Hindlimb muscle (tissue), 1 donor: ENCODE data around the gene LAMTOR5. TPM values are rescaled to one million over a fixed set of nuclear protein-coding genes. Genes with fewer than 3 reads are reported as not detected.
"Not testable (repeated sequence)": the region's sequence is repeated elsewhere in the genome, so short reads cannot be mapped to it uniquely, and the experiment has no call there.

Source experiments
- DNase-seq: peaks from one replicate; pipeline ENCODE4 v3.0.0-alpha.2; 2013
- polyA plus RNA-seq: library from polyadenylated mRNA; unstranded; fragments of 120-200 nt; gene quantifications from one replicate; pipeline ENCODE4 v1.2.1, GENCODE V29; 2013; ENCODE audit not compliant: insufficient read length

The LAMTOR5 gene
- polyA plus RNA-seq: 90.9 TPM

DNA sequence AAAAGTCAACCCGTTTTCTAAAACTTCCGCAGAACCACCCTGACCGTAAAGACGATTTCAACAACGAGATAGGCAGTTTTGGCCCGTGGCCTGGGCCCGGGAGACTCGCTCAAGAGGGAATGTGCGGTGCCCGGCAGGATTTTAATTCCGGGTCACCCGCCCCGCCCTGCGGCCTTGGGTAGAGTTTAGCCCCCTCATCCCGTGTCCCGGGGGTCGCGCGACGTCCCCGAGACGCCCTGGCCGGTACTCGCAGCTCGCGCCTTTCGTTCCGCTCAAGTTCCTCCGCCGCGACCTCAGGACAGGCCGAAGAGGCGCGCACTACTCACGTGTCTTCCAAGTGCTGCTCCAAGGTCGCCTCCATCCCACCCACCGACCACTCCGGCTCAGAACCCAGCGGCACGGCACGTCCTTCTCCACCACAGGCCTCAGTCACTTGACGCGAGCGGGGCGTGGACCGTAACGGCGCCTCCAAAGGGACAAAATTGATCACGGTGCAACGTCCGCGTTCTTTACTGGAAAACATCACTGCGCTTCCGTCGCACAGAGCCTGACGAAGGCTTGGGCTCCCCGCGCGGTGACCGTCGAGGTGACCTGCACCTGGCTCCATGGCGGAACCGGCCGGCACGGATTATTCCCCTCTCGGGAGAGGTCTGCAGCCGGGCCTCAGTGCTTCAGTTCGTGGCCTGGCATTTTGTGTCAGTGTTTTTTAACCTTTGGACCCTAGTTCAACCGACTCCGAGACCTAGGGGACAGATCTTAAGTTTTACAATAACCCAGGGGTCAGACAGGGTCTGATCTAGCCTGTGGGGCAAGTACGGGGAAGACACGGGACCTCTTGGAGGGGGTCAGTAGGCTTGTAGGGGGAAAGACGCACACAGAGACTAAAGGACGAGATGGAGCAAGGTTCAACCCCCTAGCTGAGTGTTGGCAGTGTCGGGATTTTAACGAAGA is at the start of gene LAMTOR5:
LAMTOR5 (minus strand) TSS at position 435 of the 951 bp plus-strand sequence; CDS start at position 361, 74 bp downstream.
- peak; percentile 96 for DNase-seq

DNA sequence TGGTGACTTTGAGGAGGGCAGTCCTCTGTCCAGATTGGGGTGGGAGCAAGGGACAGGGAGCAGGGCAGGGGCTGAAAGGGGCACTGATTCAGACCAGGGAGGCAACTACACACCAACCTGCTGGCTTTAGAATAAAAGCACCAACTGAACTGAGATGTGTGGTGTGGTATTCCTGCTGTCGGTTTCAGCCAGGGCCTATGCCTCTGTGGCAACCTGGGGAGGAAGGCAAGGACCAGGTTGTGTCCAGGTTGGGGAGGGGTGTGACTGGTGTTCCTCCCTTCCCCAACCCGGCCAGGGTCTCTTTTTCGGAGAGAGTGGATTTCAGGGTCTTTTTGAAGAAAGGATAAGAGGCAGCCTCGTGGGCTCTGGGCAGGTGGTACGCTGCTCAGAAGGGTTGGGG is 49.7 kb upstream of the LAMTOR5 start:
- DNase-seq: no peak

DNA sequence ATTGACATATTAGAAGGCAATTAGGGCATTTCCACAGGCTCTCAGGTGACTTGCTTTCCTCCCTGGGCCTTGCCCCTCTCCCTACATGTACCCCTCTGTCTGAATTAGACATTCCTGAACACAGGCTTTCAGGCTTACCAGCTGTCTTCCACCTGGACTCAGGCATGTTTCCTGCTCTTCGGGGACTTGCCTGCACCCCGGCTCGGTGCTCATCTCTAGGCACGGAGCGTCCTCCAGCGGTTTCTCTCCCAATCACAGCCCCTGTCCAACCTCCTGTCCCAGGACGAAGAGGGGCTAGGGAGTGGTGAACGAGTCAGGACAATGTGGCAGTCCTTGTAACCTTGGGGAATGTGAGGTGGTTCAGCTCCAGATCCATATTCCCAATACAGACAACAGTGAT is 47.7 kb upstream of the LAMTOR5 start:
- DNase-seq: no peak

DNA sequence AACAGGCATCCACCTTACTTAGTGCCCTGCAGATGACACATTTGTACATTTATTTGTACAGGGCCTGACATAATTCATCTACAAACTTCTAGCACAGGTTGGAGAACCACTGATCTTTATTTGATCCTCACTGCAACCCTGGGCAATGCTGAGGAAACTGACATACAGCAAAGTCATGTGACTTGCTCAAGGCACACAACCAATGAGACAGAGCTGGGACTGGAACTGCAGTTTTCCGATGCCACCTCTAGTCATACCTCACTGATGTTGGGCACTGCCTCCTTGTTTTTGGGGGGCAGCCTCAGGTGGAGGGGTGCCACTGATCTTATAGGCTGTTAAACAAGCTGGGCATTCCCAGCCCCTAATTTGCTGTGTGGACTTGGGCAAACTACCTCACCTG is 46.8 kb upstream of the LAMTOR5 start:
- no peak for DNase-seq

DNA sequence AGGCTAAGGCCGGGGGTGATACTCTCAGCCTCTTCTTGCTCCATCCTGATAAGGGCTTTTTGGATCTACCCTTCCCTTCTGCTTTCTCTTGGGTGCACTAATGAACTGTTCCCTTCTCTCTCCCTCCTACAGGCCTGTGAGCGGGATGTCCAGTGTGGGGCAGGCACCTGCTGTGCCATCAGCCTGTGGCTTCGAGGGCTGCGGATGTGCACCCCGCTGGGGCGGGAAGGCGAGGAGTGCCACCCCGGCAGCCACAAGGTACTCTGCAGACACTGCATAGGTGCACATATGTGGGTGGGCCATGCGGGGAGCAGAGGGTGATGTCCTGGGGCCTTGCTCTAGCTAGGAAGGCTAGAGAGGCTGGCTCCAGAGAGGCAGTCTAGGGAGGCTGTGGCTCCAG is 46.3 kb upstream of the LAMTOR5 start:
- DNase-seq: no peak

DNA sequence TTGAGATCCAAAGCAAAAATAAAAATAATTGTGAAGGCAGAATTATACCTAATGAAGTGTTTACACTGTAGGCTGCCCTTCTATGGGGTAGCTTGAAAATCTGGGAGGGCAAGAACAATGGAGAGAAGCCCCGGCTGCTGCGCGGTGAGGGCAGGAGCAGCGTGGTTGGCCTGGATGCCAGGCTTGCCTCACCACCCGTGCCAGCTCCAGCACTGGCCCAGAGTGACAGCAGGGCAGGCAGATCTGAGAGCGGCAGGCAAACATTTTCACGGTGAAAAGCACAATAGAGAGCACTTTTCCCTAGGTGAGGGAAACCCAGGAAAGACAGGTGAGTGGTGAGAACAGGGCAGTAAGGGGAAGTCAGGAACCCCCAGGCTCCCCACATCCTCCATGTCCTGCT is 44.8 kb upstream of the LAMTOR5 start:
- DNase-seq: no peak

DNA sequence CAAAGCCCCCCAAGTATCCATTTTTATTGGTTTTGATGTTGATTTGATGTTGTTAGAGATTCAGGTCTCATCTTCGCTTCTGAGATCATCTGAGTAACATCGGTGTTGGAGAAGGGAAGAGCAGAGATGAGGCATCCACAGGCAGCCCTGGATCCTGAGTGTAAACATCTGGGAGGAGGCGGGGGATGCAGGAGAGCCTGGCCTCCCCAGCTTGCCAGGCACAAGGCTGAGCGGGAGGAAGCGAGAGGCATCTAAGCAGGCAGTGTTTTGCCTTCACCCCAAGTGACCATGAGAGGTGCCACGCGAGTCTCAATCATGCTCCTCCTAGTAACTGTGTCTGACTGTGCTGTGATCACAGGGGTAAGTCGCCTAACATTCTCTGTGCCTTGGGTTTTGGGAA is 43.4 kb upstream of the LAMTOR5 start, which contains the start of gene PROK1:
PROK1 (plus strand) TSS at position 221 of the 400 bp plus-strand sequence; CDS start at position 289, 68 bp downstream.
- DNase-seq: no peak

DNA sequence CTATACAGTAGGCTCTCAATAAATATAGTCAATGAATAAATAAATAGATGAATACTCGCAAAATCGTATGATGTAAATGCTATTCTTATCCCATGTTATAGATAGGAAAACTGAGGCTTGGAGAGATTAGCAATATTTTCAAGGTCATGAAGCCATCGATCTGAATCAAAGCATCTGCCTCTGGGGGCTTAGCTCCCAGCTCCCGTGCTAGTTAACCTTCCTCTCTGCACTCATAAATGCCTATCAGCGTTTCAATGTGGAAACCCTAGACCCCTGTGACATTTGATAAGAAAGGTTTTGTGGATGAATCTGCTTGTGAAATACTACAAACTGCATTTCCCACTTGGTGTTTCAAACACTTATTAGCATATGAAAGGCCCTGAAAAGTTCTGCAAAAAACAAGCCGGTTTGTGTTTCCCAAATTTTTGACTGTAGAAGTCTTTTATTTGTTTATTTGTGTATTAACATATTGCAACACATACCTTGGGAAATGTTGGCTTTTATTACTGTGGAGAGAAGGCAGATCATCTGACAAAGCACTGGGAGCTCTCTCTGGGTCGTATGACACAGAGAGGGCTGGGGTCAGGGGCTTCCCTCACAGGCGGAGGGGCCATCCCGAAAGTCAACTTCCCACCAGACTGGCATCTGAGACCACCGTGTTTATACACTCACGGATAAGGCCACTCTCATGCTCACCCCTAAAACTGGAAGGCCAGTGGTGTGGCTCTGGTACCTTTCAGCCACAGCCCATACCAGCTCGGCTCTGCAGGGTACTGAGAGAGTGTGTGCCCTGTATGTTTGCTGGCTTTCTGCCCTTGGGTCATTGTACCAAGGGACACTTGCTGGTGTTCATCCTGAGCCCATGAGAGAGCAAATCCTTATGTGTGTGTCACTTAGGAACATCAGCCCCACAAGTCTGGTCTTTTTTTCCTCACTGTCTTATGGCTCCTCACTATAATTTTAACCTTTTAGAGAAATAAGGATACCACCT is 42.5 kb upstream of the LAMTOR5 start:
- no peak for DNase-seq

DNA sequence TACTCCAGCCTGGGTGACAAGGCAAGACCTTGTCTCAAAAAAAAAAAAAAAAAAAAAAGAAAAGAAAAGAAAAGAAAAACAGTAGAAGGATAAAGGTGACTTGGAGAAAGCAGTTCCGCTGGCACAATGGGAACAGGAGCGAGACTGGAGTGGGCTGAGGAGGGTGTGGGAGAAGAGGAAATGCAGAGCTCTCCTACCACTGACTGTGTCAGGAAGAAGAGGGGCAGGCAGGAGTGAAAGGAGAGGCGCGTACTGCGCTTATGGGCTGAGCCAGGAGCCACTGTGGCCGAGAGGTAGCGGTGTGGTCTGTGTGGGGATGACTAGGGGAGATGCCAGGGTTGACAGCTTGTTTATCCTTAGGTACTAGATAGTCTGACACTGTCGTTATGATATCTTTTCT is 37.1 kb upstream of the LAMTOR5 start:
- DNase-seq: no peak

DNA sequence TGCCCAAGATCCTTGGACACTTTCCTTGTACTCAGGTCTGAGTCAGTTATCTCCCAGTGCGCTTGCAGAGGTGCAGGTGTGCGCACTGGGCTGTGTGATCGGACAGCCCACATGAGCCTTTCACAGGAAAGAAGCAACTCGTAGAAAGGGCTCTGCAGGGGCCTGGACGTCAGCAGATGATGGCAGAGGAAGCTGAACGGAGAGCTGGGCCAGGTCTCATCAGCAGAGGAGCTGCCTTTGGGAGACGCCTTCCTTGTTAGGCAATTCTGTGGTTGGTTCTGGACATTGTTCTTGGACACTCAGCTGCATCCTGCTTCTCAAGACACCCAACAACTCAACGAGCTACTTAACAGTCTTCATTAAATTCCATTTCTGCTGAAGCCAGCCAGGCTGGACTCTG is 36.0 kb upstream of the LAMTOR5 start:
- DNase-seq: no peak

DNA sequence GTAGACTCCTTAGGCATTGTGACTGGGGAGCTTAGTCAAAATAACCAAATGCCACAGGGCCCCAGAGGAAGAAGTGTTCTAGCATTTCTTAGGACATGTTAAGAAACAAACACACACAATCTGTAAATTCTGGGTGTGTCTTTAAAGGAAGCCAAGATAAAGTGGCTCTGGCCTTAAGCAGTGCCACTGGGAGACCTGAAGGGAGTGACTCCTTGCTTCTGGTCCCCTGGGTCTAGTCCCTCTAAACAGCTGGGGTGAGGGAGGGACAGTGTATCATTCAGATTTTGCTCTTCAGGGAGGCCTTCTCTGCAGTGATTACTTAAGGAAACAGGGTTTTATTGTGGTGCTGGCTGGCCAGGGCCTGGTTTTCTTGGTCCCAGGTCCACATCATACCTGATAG is 34.4 kb upstream of the LAMTOR5 start:
- no peak for DNase-seq

DNA sequence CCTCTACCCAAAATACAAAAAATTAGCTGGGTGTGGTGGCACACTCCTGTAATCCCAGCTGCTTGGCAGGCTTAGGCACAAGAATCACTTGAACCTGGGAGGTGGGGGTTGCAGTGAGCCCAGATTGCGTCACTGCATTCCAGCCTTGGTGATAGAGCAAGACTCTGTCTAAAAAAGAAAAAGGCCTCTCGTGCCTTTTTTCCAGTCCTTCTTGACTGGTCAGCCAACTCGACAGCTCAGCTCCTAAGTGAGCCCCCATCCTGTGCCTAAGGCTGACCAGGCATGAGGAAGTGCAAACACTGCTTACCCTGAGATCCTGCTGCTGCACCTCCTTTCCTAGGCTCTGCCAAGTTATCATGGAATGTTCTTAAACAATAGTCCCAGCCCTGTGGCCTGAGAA is 33.4 kb upstream of the LAMTOR5 start:
- DNase-seq: no peak

DNA sequence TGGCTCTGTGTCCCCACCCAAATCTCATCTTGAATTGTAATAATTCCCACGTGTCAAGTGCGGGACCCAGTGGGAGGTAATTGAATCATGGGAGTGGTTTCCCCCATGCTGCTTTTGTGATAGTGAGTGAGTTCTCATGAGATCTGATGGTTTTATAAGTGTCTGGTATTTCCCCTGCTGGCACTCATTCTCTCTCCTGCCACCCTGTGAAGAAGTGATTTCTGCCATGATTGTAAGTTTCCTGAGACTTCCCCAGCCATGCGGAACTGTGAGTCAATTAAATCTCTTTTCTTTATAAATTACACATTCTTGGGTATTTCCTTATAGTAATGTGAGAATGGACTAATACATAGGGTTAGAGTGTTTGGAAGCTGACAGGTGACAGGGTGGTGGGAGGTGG is 32.4 kb upstream of the LAMTOR5 start:
- not testable (repeated sequence) for DNase-seq

DNA sequence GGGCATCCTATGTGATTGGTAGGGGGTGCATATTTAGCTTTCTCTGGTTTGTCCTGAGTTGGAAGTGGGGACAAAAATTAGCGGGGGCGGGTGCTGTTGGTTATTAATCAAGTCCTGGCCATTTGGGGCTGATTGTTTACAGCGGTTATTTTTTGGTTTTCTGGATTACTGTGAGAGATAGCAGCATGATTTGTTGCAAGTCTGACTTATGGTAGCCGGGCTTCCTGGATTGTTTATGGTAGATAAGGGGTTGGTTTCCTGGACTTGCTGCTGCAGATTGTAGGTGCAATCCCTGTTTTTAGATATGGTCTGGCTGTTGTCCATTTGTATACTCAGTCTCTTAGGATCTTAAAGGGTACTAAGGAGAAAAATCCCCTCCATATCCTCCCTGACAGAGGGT is 31.4 kb upstream of the LAMTOR5 start:
- no peak for DNase-seq

DNA sequence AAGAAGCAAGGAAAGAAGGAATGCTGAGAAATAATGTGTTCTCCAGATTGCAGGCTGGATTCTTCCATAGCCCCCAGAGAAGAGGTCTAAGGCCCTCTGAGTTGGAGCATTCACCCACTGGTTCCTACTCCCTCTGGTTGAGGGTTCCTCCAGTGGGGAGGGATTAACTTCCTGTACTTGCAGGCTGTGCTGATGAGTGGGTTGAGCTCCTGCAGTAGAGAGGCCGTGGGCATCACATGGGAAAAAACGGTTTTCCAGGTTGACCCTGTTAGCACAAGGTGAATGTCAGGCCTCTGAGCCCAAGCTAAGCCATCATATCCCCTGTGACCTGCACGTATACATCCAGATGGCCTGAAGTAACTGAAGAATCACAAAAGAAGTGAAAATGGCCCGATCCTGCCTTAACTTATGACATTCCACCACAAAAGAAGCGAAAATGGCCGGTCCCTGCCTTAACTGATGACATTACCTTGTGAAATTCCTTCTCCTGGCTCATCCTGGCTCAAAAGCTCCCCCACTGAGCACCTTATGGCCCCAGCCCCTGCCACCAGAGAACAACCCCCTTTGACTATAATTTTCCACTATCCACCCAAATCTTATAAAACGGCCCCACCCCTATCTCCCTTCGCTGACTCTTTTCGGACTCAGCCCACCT is 30.3 kb upstream of the LAMTOR5 start:
- DNase-seq: not testable (repeated sequence)

DNA sequence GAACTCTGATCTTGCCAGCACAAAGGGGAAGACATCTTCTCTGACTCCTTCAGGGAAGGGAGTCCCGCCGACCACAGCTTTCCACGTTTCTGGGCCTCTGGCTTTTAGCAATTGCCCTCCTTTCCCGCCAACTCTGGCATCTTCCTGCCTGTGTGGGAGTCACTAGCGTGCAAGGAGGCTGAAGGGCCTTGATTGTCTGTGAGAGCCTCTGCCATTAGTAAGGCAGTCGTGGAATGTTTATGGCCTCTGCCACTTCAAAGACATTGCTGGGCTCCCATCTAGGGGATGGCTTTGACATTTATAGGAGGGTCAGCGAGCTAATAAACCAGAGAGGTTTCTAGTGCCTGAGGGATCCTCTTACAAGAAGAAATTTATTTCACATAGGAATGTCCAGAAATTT is 29.1 kb upstream of the LAMTOR5 start:
- DNase-seq: no peak

DNA sequence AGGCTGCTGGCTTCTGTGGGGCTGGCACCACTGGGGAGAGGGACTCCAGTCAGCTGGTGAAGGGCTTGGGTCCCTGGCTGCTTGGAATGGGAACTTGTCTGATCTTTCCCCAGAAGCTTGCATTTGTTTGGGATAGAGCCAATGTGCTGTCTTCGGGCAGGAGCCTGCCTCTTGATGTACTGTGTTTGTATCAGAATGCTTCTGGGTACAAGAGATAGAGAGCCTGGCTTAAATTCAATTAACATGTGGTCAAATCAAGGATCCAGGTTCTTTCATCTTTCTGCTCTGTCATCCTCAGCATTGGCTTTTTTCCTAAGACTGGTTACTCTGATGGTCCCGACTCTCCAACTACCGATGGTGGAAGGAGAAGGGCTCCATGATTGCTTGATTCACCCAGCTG is 27.5 kb upstream of the LAMTOR5 start:
- no peak for DNase-seq

DNA sequence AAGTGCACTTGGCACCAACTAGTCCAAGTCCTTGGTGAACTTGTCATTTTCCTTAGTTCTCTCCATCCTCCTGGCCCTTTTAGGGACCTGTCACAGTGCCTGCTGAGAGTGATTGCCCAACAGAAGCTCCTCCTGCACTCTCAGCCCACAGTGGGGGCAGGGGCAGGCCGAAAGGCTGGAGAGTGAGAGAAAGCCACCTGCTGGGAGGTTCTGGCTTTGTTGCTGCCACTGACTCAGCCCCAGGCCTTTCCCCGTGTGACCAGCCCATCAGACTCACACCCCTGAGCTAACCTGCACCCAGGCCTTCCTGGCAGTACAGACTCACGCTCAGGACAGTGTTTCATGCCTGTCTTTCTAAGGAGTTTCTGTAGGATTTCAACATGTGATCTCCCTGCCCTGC is 26.3 kb upstream of the LAMTOR5 start:
- no peak for DNase-seq

DNA sequence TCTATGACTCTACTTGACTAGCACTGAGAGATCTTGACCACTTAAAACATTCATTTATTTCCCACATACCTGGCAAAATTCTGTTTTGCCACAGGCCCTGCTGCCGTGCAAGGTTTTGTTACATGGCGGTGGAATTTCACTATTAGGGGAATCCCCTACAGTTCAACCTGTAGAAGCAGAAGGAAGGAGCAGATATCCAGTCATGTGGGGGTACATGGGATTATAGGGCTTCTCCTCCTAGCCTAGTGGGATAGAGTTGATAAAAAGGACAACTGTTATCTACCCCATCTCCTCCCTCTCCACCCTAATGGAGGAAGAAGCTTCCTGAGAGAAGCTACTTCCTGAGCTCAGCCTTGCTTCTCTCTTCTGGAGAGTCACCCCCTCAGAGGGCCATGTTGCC is 25.7 kb upstream of the LAMTOR5 start:
- DNase-seq: no peak

DNA sequence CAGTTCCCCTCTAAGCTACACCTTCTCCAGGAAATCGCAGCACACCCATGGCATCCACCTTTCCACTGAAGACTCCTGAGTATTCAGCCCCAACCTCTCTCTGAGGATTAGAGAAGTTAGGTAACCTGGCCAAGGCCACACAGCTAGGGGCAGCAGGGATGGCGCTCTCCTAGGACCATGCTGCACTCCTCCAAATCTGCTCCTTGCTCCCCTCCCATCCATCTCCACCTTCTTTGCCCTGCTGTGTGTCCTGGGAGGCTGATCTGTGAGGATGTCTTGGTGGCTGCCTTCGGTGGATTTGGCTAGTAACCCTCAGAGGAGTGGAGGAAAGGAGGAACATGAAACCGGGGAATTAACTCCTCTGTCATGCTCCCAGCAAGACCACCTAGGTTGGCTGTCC is 23.4 kb upstream of the LAMTOR5 start:
- no peak for DNase-seq

DNA sequence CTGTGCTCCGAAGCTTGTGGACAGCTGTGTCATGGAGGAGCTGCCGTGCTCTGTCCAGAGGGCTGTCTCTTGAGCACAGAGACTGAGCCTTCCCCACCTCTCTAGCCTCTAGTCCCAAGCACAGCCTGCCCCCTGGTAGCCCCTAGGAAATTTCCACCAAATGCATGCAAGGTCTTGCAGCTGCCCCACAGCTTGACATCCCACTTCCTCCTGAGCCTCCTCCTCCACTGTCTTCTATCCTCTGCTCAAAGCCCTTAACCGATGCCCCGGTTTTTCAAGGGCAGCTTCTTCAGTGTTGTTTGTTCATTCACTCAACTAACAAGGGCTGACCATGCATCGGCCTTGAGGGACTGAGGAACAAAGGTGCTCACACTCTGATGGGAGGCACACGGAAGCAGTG is 22.9 kb upstream of the LAMTOR5 start:
- no peak for DNase-seq

DNA sequence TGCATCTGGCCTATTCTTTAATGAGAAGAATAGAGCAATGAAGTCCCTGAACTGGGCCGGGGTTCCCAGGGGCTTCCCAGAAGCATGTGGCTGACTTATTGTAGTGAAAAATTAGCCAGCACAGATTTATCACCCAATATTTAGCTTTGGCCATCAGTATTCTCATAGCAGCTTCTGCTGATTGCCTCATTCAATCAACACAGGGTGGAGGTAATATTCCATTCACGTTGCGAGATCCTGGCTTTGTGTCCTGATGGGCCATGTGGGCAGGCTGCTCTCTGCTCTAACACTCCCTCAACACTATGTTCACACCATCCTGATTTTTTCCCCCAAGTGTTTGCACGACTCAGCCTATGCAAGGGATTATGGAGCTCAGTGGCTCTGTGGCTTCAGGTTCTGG is 21.5 kb upstream of the LAMTOR5 start:
- DNase-seq: no peak

DNA sequence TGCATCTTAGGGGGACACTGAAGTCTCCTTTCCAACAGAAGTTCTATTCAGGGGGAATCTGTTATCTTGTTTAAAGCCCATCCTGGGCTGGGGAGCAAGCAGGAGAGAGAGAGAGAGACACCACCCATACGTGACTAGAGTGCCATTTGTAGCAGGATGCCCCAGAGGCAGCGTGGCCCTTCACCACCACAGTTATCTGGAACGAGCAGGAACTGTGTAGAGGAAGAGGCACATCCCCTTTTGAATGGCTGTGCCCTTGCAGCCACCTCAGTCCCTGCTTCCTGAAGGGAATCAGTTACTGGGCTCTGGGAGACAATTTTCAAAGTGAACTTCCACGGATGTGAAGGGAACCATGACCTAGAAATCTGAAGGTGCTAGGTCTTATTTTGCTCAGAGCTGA is 19.4 kb upstream of the LAMTOR5 start:
- DNase-seq: no peak
